ENCODE measurements around the gene CKAP2L. TPM values are rescaled to one million over a fixed set of nuclear protein-coding genes. Genes with fewer than 3 reads are reported as not detected.

CKAP2L gene
- polyA plus RNA-seq, 1 experiment: 4.4 TPM

DNA sequence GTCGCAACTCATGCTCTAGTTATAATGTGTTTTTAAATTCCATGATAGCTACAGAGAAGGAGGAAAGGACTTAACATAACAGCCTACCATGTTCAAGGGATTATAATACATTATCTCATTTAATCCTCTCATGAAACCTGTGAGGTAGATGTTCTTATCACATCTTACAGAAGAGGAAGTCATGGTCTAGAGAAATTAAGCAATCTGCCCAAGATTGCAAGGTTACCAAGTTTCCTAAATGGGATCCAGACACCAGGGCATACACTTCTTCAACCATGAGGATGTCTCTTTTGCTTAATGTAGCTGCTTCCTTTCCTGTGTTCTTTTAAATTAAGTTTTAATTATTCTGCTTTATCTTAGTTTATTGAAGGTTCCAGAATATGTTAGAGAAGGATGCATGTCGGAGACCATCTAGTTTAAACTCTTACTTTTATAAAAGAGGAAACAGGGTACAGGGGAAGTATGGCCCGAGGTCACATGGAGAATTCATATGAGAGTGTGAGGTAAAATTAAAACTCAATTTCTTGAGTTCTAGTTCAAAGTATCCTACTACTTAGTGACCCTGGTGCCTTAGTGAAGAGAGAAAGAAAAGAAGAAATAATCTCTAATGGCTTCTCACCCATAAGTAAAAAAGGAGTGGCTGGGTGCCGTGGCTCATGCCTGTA lies 23.5 kb upstream of the CKAP2L start:
- TF ChIP-seq, protein P1, sequence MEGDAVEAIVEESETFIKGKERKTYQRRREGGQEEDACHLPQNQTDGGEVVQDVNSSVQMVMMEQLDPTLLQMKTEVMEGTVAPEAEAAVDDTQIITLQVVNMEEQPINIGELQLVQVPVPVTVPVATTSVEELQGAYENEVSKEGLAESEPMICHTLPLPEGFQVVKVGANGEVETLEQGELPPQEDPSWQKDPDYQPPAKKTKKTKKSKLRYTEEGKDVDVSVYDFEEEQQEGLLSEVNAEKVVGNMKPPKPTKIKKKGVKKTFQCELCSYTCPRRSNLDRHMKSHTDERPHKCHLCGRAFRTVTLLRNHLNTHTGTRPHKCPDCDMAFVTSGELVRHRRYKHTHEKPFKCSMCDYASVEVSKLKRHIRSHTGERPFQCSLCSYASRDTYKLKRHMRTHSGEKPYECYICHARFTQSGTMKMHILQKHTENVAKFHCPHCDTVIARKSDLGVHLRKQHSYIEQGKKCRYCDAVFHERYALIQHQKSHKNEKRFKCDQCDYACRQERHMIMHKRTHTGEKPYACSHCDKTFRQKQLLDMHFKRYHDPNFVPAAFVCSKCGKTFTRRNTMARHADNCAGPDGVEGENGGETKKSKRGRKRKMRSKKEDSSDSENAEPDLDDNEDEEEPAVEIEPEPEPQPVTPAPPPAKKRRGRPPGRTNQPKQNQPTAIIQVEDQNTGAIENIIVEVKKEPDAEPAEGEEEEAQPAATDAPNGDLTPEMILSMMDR (IDR thresholded peaks at IDR 0.05; ENCODE audit: low read depth, low read length): no peak
- POLR2A ChIA-PET: no interaction called here
- Histone ChIP-seq H3K27me3 (ENCODE audit: control insufficient read depth, insufficient read depth, low read length) (no peaks in the 10 kb centered on the region), H3K27ac (ENCODE audit: low read depth, low read length) (no peak overlapping the region), H3K4me3 (ENCODE audit: low read depth, low read length) (no peak overlapping the region), H3K9me3 (ENCODE audit: control insufficient read depth, insufficient read depth, low read length) (peaks cover 3% of the 10 kb centered on the region; the same call in 1 of the 2 replicates)
- CTCF ChIA-PET: interaction anchor here (1.3 kb wide), 1 partner anchor 27 kb away, joined by 3 read pairs; no protein-coding TSS in a partner anchor
- DNase-seq (ENCODE audit: low read depth, low spot score): no peak

DNA sequence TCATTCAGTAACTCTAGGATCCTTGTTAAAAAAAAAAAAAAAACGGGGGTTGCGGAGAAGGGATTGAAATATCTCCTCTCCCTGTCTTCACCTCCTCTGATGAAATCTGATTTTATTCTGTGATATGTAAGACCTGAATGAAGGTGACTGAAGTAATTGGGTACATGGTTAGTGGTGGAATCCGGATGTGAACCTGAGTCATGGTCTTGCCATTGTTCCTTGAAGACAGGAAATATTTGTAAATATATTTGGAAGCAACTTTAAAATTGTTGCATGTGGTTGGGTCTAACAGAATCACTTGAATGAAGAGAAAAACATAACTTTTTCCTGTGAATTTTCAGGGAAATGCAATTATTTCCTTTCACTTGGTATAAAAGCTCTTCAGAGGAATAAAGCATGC lies 22.9 kb upstream of the CKAP2L start:
- Histone ChIP-seq H3K27me3 (ENCODE audit: control insufficient read depth, insufficient read depth, low read length) (no peaks in the 10 kb centered on the region), H3K27ac (ENCODE audit: low read depth, low read length) (no peak overlapping the region), H3K9me3 (ENCODE audit: control insufficient read depth, insufficient read depth, low read length) (no peaks in the 10 kb centered on the region; the same call in 1 of the 2 replicates), H3K4me3 (ENCODE audit: low read depth, low read length) (no peak overlapping the region)
- TF ChIP-seq, protein P1 (IDR thresholded peaks at IDR 0.05; ENCODE audit: low read depth, low read length): no peak
- ChIA-PET CTCF (interaction anchor here (0.7 to 1.3 kb wide), 2 partner anchors 27 to 172 kb away, joined by 3 to 4 read pairs; no protein-coding TSS in a partner anchor), POLR2A (no interaction called here)
- no peak for DNase-seq (ENCODE audit: low read depth, low spot score)

DNA sequence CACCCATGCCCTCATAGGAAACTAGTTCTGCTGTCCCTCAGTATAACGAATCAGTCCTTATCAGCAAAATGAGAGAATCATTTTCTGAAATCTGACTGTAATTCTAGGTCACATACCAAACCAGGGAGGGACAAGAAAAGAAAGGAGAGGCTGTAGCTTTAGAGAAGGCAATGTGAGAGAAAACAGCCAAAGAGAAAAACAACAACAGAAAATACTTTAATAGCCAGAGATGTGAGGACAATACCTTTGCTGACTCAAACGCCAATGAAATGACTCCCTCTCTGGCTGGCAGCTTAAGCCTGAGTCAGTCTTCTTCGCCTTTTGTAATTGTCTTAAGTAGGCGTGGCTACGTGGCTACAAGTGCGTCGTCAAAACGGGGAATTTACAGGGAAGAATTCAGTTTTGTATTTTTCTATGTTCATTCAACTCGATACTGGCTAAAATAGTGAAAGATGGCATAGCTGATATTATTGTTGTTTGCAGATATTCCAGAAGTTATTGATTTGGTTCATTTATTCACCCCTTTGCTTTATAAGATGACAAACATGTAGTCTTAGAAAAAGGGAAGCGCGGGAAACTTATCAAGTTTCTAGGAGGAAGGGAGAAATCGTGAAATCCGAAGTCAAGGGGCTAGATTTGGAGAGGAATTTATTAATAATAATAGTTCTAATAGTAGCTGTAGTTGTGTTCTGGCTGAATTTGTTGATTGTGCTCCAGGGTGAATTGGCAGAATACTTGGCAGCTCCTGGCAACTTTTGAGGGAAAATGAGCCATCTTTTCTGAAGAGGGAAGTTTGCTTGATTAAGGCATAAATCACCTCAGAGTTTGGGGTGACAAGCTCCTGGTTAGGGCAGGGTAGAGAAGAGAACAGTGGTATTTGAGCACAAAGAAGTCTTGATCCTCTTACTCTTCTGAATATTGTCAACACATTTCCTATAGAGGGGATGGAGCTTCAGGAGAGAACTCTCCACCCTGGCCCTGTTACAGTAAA lies 20.1 kb upstream of the CKAP2L start, which contains the start of gene IL1A:
IL1A (minus strand) TSS at position 295 of the 991 bp plus-strand sequence. CDS start 723 bp downstream, outside the sequence.
- DNase-seq (ENCODE audit: low read depth, low spot score): no peak
- Histone ChIP-seq H3K27me3 (ENCODE audit: control insufficient read depth, insufficient read depth, low read length) (no peaks in the 10 kb centered on the region), H3K27ac (ENCODE audit: low read depth, low read length) (no peak within 1 kb of the TSS), H3K9me3 (ENCODE audit: control insufficient read depth, insufficient read depth, low read length) (no peaks in the 10 kb centered on the region), H3K4me3 (ENCODE audit: low read depth, low read length) (no peak within 1 kb of the TSS)
- TF ChIP-seq, protein P1 (IDR thresholded peaks at IDR 0.05; ENCODE audit: low read depth, low read length): no peak
- CTCF ChIA-PET: interaction anchor here (0.7 to 1.2 kb wide), 3 partner anchors 35 to 158 kb away, joined by 3 read pairs; no protein-coding TSS in a partner anchor
- POLR2A ChIA-PET: no interaction called here

DNA sequence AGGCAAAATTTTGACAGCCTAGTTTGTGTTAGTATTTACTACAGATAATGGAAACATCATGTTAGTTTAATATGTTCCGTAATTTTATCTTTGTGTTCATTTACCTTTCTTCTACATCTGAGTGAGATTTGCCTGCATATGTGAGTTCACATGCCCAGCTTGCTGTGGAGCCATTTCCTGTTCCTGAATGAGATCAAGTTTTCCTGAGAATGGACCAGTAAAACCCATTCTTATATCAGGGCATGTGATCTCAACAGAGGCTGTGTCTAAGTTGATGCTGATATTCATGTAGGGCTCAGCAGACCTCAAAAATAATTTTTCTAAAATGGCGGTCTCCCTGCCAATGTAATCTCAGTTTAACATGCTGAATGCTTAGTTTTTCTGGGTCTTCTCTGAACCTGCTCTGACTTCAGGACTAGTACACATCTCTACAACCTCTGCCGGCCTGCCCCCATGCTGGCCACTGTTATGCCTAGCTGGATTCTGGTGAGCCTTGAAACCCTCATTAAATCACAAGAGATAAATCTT lies 18.8 kb upstream of the CKAP2L start:
- ChIA-PET CTCF (interaction anchor here (1.0 to 1.6 kb wide), 2 partner anchors 56 to 158 kb away, joined by 3 read pairs; no protein-coding TSS in a partner anchor), POLR2A (no interaction called here)
- no peak for DNase-seq (ENCODE audit: low read depth, low spot score)
- TF ChIP-seq, protein P1 (IDR thresholded peaks at IDR 0.05; ENCODE audit: low read depth, low read length): no peak
- Histone ChIP-seq H3K9me3 (ENCODE audit: control insufficient read depth, insufficient read depth, low read length) (no peaks in the 10 kb centered on the region), H3K27ac (ENCODE audit: low read depth, low read length) (no peak overlapping the region), H3K4me3 (ENCODE audit: low read depth, low read length) (no peak overlapping the region), H3K27me3 (ENCODE audit: control insufficient read depth, insufficient read depth, low read length) (no peaks in the 10 kb centered on the region)
